GM18508 (cell line): ENCODE results near the gene MRPL14.

Experiments
- ATAC-seq: cut with Tn5 transposase; IDR thresholded peaks from one replicate; pipeline ENCODE4 v1.9.1; 2021; ENCODE audit warnings: moderate number of reproducible peaks; ENCODE audit not compliant: insufficient read depth, unreplicated experiment

MRPL14 gene

DNA sequence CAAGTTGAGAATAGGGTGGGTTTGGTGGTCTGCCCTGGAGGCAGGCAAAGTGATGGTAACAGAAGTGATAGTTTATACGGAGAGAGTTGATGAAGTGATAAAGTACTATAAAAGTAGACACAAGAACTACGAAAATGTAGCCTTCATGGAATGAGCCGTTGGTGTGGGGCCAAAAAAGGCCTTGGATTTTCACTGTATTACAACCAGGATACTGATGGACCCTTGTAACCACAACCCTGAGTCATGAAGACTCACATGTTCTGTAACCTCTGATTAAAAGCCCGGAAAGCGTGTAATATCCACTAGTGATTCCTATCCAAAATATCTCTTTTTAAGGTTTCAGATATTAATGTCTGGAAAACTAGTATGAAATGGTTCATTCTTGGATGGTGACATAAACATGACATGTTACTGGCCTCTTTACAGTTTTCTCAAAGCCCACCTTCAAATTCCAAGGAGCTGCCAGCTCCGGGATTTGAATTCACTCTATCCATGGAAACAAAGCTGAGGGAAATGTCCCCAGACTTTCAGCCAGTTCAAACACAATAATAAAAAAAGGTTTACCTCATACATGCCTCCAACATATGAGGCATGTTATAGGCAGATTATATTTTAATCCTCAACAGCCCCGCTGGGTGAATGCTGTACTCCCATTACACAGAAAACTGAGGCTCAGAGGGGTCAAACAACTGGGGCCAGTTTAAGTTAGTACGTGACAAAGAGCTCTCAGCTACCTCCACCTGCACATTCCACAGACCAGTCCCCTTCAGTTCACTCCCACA is 55.4 kb downstream of the MRPL14 start:
- ATAC-seq = no peak

DNA sequence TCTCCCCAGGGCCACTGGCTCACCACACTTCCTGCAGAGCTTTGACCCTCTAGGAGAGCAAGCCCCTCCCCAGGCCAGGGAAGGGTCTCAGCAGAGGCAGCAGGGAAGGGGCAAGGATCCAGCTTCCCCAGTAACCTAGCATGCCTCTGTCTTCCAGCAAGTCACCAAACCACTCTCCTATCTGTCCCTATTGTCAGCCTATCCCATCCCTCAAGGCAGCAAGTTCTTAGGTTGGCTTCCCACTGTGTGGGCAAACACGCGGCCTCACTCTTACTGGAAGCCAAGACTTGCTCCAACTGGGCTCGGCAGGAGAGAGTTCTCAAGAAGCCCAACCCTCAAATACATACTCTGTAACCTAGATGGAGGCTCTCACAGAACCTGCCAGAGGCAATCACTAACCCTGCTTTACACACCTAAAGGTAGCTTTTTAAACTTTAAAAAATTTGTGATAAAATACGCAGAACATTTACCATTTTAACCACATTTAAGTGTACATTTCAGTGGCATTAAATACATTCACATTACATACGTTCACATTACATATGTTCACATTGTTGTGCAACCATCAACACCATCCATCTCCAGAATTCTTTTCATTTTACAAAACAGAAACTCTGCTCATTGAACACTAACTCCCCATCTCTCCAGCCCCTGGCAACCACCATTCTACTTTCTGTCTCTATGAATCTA is 58.5 kb downstream of the MRPL14 start:
- ATAC-seq = no peak

DNA sequence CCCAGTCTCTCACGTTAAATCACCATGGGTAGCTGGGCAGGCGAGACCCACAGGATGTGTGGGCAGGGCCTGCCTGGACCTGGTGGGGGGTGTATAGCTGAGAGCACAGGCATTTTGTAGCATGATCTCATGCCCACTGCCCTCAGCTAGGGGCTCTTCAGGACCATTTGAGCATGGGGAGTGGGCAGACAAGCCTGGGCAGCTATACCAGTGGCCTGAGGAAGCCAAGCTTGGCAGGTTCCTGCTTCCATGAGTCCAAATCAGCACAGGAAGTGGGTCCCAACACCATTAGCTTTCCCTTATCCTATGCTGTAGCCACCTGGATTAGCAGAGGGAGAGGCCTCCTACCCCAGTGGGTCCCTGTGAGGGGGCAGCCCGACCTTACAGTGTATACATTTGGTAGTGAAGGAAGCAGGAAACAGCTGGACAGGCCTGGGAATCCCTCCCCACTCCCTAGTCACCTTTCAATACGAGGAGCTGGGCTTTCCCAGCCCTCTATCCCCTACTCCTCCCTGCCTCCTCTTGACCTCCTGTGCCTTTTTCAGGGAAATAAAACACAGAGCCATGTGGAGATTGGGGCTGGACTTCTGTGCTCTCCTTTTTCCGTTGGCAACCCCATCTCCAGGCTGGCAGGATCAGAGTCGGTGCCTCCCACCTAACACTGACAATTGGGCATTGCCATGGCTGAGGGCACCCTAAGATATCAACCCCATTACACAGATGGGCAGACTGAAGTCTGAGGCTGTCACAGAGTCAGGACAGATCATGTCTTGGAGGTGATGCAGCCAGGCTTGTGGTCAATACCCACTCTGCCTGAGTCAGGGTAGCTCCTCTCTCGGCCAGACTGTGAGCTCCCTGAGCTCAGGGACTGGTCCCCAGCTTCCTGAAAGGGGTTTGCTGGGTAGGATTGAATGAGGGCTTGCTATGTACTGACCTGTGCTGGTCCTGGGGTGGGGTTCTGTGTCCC is 59.8 kb downstream of the MRPL14 start:
- ATAC-seq = no peak

DNA sequence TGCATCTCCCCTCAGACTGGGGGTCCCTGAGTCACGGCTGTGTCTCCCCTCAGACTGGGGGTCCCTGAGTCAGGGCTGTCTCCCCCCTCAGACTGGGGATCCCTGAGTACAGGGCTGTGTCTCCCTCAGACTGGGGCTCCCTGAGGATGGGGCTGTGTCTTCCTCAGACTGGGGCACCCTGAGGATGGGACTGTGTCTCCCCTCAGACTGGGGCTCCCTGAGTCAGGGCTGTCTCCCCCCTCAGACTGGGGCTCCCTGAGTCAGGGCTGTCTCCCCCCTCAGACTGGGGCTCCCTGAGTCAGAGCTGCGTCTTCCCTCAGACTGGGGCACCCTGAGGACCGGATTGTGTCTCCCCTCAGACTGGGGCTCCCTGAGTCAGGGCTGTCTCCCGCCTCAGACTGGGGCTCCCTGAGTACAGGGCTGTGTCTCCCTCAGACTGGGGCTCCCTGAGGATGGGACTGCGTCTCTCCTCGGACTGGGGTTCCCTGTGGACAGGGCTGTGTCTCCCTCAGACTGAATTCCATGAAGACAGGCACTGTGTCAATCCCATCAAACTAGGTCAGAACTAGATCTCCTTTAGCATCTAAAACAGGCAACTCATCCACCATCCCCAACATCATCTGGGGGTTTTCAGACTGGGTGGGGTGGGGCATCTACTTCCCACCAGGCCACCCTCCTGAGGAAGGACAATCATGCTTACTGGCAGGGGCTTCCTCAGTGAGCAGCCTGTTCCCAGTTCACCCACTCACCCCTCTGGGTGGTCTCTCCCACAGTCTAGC is 60.7 kb downstream of the MRPL14 start:
- ATAC-seq = no peak

DNA sequence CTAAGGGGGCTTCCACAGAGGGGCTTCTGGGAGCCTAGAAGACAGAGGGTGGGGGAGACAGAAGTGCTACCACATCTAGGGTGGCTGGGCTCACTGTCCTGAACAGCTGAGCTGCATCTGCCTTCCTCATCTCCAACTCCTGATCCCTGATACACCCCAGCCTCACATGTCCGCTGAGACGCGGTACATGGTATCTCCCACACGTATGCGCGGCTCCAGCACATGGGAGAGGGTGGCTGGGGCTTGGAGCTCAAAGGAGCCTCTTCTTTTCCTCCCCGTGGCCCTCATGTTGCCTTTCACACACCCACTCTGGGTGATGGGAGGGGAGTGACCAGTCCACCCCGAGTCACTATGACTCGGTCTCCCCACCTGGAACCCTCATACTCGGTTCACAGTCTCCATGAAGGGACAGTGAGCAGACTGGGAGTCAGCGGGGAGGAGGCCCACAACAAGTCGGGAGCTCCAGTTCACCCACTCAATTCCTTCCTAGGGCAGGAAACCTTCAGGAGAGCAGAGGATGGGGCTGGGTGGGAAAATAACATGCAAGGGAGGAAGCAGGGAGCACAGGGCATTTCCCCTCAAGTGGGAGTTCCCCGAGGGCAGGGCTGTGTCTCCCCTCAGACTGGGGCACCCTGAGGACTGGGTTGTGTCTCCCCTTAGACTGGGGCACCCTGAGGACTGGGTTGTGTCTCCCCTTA is 61.7 kb downstream of the MRPL14 start:
- no peak for ATAC-seq

DNA sequence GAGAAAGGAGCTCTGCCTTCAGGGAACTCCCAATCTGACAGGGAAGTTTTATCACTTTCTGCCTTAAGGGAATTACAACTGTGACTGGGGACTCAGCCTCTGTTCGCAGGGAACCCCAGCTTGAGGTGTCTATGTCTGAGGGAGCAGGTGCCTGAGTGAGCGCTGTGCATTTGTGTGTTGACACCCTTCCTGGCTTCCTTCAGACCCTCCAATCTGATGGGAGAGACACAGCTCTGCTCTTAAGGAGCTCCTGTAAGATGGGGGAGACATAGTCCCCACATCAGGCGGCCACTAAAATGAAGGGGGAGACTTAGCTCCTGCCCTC is 62.3 kb downstream of the MRPL14 start:
- ATAC-seq = no peak

DNA sequence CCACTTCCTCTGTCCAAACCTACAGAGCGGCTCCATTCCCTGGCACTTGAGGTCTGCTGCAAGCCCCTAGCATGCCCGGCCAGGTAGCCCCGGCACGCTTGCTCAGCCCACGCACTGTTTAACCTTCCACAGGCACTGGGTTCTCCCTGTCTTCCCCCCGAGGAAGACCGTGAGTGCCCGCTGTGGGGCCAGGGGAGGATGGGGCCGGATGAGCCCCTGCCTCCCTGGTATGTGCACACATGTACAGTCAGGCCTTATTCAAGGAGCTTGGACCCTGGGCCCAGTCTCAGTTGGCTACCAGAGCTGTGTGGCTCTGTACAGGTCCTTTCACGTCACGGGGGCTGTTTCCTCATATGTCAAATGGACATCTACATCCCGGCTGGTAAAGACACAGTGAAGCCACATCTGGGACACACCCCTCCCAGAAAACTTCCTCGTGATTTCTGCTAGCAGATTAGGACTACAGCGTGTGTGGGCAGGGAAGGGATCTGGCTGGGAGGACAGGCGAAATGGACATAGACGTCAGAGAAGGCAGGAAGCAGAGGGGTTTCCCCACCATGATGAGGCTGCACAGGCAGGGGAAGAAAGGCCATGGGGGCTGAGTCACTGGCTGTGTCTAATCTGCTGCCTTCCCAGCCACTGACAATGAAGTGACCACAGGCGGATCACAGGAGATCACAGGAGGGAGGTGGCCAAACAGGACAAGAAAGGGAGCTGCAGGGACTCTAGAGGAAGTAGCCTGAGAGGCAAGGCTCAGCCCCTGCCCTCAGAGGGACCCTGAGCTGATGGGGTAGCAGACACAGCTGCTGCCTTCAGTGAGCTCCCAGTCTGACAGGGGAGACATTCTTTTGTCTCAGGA is 62.9 kb downstream of the MRPL14 start:
- no peak for ATAC-seq

DNA sequence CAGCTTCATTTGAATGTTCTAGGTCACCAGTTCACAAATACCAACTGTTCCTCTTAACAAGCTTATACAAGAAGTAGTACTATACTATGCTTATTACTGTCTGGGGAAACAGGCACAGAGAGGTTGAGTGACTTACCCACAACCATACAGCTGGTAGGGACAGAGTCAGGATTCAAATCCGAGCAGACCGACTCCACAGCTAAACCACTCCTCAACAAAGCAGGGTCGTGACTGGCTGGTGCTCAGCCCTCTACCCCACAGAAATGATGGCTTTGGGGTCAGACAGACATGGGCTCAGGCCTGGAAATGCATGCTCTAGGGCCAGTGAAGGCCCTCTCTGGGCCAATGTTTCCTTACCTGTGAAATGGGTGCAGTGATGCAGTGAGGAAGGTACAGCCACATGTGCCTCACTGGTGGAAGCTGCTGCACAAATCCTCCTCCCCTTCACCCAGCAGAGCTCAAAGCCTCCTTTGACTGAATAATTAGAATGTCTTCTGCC is 63.6 kb downstream of the MRPL14 start:
- ATAC-seq = no peak
